T47D (cell line): ENCODE measurements around the gene SMCHD1.
"Not testable (repeated sequence)": the region's sequence is repeated elsewhere in the genome, so short reads cannot be mapped to it uniquely, and the experiment has no call there.

Experiments used
- DNase-seq, 2 experiments: peaks; one replicate each; pipeline versions ENCODE4 v3.0.0 to v3.0.0-alpha.2; 2011 to 2012; ENCODE audit warnings: low read depth in 1 of 2, low spot score in 1 of 2
- JUND ChIP-seq: IDR thresholded peaks from 2 replicates; pipeline ENCODE4 v1.6.1; 2012; ENCODE audit warnings: low read depth
- in situ Hi-C: cut with HindIII; loops from 2 replicates; pipeline ENCODE4 v1.10.0; 2016; ENCODE audit warnings: low sequenced_read_pairs, low pct_unique_long_range_greater_than_20kb

The SMCHD1 gene

DNA sequence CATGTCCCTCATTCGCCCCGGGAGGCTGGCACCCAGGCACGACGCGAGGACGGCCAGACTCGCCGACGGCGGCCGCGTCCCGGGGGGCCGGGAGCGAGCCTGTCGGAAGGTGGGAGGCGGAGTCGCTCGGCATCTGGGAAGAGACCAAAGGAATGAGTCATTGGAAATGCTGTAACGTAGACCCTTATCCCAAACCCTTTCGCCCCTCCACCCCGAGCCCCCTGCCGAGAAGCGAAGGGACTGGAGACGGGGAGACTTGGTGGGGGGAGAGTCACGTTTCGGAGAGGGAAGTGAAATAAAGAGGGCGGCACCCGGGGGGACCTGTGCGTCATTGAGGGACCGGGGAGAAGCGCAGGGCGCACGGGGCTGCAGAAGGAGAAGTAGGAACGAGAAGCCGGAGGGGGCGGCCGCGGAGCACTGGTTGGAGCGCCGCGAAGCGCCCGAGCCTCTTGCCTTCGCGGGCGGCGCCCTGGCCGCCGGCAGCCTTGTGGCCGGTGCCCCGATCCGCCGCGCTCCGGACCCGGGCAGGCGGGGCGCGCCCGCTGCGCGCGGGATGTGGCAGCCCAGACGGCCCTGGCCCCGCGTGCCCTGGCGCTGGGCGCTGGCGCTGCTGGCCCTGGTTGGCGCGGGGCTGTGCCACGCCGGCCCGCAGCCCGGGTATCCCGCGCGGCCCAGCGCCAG lies 191.2 kb downstream of the SMCHD1 start, which contains the start of gene EMILIN2:
TSS of gene EMILIN2 (plus strand) at position 371 of the 681 bp plus-strand sequence. CDS start at position 554, 183 bp downstream.
- TF ChIP-seq JUND = no peak
- no peak for DNase-seq
- in situ Hi-C loops = no loop called here

DNA sequence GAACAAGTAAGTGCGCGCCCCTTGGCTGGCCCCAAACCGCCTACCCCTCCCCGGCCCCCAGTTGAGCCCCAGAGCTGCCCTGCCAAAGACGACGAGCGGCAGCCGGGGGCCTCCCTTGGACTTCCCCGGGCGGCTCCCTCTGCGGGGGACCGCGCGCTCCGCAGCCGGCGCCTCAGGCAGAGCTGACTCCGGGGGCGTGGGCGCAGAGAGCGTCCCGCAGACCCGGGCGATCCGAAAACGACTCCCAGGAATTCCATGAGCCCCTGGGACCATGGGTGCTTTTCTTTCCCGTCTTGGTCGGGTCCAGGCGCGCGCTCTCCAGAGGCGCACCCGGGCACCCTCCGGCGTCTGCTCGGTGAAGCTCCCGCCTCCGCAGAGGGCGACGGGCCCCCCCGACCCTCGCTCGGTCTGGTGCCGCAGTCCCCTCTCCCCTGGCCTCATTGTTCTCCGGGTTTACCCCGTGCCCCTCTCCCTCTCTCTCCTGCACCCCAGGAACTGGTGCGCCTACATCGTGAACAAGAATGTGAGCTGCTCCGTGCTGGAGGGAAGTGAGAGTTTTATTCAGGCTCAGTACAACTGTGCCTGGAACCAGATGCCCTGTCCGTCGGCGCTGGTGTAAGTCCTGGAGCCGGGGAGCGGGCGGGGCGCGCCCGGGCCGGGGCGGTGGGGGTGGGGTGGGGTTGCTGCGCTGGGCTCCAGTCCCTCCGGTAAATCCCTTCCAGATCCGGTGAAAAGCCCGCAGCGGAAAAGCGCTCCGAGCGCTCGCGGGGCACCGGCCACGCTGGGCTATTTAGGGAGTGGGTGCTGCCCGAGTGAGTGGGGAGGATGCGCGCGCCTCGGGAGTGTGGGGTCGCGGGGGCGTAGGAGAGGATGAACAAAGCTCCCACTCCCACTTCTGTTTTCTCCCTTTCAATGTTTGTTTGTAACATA lies 192.1 kb downstream of the SMCHD1 start:
- peak in 1 of 2 experiments; percentile 67 for DNase-seq
- in situ Hi-C loops = no loop called here
- no peak for TF ChIP-seq JUND

DNA sequence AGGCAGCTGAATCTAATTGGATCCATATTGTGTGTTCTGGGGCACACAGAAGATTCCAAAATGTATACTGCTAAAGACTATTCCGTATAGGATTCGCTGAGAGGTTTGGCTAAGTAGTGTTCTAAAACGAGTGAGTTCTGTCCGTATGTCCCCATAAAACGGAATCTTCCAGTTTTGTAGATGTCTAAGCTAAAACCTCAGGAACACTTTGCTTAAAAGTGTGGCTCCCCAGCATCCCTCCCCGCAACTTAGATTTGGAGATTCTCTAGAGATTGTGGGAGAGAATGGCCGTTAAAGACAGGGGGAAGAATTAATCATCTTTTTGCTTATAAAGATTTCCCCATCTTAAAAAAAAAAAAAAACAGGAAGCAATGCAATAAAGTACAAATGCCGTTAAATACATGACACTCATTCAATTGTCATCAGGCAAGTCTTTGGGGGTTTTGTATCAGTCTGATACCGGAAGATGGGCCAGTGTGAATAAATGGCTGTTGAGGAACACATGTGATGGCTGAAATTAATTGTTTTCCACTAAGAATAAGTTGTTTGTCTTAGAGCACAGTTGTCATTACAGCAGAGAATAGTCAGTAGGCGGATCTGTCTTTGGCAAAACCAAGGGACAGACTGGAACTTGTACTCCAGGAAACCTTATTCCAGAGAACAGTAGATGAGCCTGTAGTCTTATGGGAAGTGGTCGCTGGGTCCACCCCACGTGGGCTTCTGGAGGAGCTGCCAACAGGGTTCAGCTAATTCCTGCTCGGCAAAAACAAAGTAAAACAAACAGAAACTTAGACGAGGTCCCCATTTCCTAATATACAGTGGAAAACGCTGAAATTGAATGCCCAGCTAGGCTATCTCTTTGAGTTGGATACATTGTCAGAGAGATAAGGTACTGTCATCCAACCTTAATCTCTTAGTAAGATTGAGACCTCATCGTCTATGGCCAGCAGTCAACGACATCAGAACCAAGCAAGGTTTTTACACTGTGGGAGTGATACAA lies 193.0 kb downstream of the SMCHD1 start:
- TF ChIP-seq JUND = no peak
- no peak for DNase-seq
- in situ Hi-C loops = no loop called here

DNA sequence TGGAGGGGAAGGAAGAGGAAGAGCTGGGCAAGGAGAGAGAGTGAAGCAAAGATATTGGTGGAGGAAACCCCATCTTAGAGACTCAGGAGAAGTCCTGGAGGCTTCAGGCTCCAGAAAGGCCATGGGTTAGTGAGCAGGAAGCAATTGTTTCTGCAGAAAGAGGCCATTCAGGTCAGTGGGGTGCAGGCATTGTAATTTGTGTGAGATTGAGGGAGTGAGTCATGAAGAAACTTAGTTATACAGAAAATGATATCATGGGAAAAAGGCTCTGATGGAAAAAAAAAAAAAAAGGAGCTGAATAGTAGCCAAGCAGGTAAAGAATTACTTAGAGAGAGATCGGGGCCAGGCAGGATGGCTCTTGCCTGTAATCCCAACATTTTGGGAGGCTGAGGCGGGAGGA lies 195.3 kb downstream of the SMCHD1 start:
- DNase-seq = no peak
- in situ Hi-C loops = no loop called here
- no peak for TF ChIP-seq JUND

DNA sequence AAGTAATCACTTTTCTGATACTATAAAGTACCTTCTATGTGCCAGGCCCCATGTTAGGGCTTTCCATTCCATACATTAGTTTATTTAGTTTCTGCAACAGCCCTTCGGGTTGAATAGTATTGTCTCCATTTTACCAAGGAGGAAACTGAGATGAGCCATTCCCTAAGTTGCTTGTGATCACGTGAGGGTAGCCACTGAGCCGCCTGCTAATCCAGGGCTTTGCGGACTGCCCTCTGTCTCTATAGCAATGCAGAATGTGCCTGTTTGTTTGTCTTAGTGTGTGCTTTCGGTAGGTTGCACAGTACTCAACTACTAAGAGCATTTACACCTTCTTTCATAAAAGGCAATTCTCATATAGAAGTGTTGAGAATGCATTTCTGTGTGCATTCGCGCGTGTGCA lies 196.2 kb downstream of the SMCHD1 start:
- in situ Hi-C loops = no loop called here
- TF ChIP-seq JUND = no peak
- DNase-seq = no peak

DNA sequence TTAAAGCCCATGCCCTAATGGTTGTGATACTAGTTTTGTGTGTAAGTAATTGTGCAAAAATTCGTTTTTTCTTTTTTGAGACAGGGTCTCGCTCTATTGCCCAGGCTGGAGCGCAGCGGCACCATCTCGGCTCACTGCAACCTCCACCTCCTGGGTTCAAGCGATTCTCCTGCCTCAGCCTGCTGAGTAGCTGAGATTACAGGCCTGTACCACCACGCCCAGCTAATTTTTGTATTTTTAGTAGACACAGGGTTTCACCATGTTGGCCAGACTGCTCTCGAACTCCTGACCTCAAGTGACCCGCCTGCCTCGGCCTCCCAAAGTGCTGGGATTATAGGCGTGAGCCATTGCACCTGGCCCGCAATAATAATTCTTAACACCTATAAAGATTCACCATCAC lies 196.9 kb downstream of the SMCHD1 start:
- DNase-seq, in situ Hi-C loops: not testable (repeated sequence)

DNA sequence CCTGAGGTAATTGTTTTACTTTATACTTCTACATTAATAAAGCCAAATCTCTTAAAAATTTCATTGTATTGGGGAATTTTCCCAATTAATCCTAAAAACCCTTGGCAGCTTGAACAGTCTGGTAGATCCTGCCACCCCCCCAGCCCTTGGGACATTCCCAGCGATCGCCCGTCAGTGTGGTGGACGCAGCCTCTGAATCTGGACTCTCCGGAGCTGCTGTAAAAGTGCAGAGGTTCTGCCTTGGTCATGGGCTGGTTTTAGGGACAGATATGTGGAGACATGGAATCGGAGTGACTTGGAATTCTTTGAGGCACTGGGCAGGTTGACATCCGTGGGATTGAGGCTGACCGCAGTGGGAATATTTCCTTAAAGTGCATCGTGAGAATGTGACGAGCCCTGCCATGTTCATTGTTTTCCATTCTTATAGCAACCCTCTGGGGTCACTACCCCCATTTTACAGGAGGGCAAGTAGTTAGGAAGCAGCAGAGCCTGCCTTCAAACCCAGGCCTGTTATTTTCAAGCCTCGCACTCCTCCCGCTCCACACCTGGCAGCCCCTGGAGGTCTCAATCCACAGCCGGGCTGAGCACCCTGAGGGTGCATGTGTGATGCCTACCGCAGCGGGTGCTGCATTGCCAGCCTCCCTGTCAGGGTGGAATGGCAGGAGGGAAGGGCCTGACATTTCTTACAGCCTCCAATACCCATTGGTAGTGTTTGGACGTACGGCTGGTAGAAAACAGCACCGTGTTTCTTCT lies 197.8 kb downstream of the SMCHD1 start:
- no peak for DNase-seq
- TF ChIP-seq JUND = no peak

DNA sequence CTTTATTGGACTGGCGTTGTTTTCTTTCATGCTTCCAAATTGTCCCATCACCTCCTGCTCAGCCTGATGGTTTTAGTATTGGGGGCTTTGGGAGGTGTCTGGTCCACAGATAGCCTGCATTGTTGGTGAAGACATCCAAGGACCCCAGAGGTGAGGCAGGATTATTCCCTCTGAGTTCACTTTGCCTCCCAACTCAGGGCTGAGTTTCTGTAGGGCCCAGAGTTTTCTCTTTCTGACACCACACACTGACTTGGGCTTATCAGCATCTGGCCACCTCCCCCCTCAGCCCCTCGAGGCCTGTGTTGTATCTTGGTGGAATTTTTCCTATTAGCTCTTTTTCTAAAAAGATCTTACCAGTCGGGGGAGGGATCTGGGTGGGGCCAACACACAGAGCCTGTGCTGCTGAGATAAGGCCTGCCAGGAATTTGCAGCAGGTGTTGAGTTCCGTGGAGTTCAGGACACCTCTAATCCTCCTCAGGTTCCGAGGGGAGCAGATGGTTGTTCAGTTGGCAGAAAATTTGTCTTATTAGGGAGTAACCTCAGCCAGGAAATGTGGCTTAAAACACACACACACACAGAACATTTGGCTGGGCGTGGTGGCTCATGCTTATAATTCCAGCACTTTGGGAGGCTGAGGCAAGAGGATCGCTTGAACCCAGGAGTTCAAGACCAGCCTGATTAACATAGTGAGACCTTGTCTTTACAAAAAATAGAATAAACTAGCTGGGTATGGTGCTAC lies 198.6 kb downstream of the SMCHD1 start:
- no peak for DNase-seq
- in situ Hi-C loops = no loop called here
- TF ChIP-seq JUND = no peak

More for the DNA sequence above, 197.8 kb downstream of the SMCHD1 start:
- in situ Hi-C loops = no loop called here
